Measurements from ENCODE around the gene BCL2L15.

The BCL2L15 gene

DNA sequence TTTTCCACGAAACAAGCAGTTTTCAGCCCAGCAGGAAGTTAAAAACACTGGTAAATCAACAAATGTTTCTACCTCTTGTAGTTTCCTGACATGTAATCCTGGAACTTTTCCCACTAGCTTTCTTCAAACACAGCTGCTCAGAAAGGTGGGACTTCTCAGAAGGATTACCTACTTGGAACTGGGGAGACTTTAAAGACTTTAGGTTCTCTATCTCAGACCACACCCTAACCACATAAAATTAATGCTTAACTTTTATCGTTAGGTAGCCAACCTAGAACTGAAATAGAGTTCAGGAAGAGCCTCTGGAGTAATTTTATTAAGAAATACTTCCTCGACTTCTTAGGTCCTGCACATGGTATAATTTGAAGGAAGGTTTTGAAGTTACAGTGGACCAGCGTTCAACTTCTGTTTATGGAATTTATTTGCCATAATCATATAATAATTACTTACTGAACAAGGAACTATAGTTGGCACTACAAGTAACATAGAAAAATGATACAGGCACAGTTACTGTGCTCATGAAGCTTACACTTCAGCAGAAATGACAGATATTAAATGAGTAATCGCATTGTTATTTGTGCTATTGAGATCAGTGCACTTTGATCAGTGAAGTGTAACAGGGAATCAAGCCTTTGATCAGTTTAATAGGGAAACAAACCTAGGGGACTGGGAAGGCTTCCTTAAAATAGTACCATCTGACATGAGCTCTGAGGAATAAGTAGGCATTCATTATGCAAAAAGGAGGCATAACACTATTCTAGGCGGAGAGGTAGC lies at the start of gene BCL2L15:
Gene BCL2L15 (minus strand): TSS at position 180 of the 774 bp plus-strand sequence. CDS start 206 bp downstream, outside the sequence.
- in situ Hi-C loops (cut with HindIII; ENCODE audit: low sequenced_read_pairs): loop anchor here (5.0 kb wide), 1 partner anchor 45 kb away; no protein-coding TSS in a partner anchor

DNA sequence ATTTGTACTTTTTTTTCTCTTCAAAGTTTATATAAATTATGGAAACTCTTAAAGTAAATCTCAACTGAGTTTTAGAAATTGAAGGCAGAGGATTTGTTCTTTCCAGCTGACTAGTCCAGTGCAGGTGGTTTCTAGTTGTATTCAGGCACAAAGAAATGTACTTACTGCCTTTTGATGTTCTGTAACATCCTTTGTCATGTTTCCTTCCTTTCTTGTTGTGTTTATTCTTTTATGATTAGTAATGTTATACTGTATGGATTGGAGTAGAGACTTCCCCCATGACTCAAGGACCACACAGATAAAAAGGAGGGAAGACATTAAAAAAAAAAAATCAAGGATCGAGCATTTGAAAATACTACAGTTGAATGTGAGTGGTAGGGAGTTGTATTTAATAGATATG lies 49.8 kb upstream of the BCL2L15 start:
- in situ Hi-C loops (cut with HindIII; ENCODE audit: low sequenced_read_pairs): no loop called here

DNA sequence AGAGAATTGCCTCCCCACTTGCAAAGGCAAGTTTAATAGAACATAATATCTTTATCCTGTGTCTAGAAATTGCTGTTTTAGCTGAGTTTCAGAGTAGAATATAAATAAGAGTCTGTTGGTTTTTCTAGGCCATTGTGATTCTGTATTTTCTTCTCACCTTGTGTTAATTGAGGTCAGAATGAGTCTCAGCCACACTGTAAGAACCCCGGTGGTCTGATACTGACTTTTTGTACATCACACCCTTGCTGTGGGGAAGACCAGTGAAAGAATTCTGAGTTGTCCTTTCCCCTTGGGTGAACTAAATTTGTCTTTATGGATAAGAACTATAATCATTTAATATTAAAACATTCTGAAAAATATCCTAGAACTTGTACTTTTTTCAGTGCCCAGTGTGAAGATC lies 48.6 kb upstream of the BCL2L15 start:
- in situ Hi-C loops (cut with HindIII; ENCODE audit: low sequenced_read_pairs): no loop called here

DNA sequence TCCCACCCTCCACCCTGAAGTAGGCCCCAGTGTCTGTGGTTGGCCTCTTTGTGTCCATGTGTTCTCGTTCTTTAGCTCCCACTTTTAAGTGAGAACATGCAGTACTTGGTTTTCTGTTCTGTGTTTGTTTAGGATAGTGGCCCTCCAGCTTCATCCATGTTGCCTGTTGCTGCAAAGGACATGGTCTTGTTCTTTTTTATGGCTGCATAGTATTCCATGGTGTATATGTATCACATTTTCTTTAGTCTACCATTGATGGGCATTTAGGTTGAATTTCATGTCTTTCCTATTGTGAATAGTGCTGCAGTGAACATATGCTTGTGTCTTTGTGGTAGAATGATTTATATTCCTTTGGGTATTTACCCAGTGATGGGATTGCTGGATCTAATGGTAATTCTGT lies 47.8 kb upstream of the BCL2L15 start:
- in situ Hi-C loops (cut with HindIII; ENCODE audit: low sequenced_read_pairs): no loop called here

DNA sequence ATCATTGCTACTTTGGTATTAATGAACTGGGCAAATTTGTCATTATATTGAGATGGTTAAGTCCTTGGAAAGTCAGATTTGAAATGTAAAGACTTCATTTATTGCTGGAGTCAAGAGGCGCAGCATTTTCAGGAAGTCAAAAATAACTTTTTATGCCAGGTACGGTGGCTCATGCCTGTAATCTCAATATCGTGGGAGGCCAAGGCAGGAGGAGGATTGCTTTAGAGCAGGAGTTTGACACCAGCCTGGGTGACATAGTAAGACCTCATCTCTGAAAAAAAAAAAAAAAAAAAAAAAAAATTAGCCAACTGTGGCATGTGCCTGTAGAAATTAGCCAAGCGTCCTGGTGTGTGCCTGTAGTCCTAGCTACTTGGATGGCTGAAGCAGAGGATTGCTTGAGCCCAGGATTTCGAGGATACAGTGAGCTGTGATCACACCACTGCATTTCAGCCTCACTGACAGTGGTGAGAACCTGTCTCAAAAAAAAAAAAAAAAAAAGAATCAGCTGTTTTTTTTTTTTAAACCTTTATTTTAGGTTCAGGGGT lies 47.2 kb upstream of the BCL2L15 start:
- in situ Hi-C loops (cut with HindIII; ENCODE audit: low sequenced_read_pairs): loop anchor here (5.0 kb wide), 1 partner anchor 47 kb away; the partner anchor contains the start of gene BCL2L15

DNA sequence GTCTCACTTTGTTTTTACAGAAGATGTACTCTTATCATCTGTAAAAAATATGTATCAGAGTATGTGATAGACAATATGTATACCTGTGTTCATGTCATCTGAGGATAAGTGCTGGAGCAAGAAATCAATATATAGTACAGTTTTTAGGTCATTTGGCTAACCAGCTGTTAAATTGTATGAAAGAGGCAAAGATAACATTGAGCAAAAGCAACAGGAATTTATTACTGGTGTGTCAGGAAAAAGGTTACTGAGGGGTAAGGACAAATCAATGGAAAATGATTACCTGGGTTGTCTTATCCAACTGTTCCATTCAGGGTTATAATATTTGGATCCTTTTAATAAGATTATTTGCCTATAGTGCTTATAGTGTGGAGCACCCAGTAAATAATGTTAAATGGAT lies 46.6 kb upstream of the BCL2L15 start:
- in situ Hi-C loops (cut with HindIII; ENCODE audit: low sequenced_read_pairs): loop anchor here (5.0 kb wide), 1 partner anchor 47 kb away; the partner anchor contains the start of gene BCL2L15

DNA sequence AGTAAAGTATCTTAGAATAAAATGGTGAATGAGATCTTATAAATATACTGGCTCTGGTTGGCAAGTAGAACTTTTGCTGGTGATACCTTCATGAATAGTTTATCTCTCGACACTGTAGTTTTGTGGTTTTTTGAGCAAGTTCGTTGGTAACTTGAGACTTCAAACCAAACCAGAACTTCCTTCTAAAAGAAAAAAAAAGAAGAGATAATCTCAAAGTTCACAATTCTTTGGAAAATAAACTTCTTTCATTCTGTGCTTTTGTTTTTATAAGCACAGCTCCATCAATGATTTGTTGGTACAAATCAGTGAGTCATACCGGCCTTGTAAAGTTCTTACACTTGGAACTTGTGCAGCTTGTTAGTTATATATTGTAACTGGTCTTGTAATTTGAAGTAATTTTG lies 44.1 kb upstream of the BCL2L15 start:
- in situ Hi-C loops (cut with HindIII; ENCODE audit: low sequenced_read_pairs): loop anchor here (5.0 kb wide), 1 partner anchor 44 kb away; the partner anchor contains the start of gene BCL2L15

DNA sequence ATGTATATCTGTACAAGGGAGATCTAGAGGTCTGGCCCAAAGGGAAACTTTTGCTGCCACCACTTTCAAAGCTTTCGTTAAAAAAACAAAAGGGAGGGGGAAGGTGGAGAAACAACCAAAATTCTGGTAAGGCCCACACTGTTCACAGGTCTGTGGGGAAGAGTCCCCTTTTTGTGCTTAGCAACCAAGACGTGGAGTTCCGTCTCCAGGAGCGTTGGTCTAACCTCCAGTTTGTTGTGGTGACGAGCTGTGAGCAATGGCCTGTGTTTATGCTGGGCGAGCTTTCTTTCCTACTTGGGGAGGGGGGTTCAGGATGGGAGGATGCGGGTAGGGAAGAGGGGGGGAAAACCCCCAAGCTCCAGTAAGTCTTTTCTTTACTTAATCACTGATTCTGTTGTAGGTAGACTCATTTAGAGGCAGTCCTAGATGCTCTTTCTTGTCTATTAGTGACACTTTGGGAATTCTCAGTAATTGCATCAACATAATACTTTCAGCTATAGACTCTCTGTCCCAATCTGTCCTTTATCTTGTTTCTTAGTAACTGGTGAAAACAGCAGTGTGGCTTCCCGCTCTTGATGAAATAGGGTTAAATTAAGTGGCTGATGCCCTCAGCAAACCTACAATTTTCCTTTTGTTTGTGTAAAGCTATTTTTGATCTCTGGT lies 43.2 kb upstream of the BCL2L15 start:
- in situ Hi-C loops (cut with HindIII; ENCODE audit: low sequenced_read_pairs): loop anchor here (5.0 kb wide), 1 partner anchor 43 kb away; the partner anchor contains the start of gene BCL2L15

DNA sequence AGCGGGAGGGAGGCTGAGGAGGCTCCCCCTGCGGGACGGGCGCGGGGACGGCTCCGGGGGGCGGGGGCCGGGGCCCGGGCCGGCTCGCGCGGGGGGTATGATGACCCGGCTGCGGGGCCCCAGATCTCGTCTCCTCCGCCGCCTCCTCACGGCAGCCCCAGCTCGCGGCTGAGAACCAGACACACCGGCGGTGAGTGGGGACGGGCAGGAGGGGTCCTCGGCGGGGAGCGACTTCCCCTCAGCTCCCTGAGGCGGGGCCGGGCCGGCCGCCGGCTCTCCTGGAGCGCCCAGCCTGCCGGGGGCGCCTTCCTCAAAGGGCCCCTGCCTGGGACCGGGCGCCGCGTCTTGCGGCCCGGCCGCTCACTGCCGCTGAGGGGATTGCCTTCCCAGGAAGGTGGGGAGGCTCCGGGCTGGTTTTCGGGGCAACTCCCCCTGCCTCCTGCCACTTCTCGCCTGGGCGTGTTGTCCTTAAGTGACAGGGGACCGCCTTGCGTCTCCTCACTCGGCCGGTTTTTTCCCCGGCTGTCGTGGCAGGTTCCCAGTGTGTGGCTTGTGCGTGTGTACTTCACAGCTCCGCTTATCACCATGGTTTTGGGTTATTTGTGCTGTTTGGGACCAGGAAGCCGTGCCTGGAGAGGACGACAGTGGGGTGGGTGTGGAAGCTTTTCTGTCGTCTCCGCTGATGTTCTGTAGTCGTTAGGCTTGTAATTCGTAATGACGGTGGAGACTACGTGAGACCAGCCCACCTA lies 42.5 kb upstream of the BCL2L15 start:
- in situ Hi-C loops (cut with HindIII; ENCODE audit: low sequenced_read_pairs): loop anchor here (5.0 kb wide), 1 partner anchor 43 kb away; the partner anchor contains the start of gene BCL2L15

DNA sequence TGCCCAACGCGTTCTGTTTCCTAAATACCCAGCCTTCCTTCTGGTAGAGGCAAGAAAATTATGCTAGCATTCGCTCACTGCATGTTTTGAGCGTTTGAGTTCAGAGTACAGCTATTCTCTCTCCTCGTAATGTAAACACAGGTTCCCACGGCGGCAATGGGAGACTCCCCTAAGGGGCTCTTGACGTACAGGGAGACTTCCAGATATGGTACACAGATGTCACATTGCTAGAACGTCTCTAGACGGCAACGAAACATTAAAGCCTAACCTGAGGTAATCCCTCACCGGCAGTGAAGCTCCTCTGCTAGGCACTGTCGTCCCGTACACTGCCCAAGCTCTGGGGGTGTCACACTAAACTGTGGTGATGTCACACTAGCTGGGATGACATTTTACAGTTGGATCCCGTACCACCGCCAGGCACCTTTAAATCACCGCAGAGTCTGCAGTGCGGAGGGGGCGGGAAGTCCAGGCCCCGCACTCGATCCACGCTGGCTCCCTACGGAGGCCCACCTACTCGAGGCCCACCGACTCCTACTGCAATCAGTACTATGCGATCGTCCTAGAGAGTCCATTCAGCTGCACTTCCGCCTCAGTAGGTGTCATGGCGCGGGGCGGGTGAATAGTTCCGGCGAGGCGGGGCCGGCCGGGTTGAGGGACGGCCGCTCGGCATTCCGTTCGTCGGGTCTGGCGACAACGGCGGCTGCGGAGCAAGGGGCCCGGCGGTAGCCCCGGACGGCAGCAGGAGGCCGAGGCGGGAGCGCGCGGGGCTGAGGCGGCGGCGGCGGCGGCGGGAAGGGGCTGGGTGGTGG lies 41.8 kb upstream of the BCL2L15 start, which contains the start of gene HIPK1:
Gene HIPK1 (plus strand): TSS at position 384 of the 809 bp plus-strand sequence.
- in situ Hi-C loops (cut with HindIII; ENCODE audit: low sequenced_read_pairs): no loop called here

DNA sequence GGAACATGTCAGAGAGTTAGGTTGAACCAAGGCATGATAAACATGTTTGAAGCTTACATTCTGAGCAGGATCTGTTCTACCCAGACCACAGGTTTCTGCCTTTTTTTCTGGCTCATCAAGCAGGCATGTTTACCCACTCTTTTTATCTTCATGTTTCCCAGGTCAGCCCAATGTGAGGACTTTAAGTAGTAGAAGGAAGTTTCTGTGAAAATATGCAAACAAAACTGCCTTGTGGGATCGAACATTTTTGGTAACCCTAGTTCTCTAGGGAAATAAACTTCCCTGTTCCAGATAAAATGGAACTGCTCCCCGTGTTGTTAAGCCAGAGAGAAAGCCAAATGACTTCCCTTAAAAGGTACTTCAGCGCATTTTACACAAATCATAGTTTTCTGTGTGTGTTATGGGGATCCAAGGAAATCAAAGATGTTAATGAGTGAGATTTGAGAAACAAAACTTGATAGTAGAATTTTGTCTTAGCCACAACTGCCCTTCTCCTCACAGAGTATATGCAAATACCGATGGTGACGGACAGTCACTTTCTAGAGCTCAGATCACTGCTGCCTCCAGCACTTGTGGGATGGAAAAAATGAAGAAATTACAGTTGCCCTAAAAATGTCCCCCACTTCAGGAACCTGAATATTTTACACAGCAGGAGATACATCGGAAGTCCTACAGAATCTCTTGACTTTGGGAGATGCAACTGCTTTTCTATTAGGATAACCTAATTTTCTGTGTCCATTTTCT lies 41.0 kb upstream of the BCL2L15 start:
- in situ Hi-C loops (cut with HindIII; ENCODE audit: low sequenced_read_pairs): no loop called here

DNA sequence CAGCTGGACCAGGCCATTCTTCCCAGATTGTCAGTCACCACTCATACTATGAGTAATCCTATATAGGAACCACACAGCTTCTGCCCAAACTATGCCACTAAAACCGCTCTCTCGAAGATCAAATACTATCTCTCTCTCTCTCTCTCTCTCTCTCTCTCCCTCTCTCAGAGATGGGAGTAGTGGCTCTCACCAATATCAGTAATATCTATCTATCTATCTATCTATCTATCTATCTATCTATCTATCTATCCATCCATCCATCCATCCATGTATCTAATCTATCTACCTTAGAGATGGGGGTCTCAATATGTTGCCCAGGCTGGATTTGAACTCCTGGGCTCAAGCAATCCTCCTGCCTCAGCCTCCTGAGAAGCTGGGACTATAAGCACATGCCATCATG lies 37.1 kb upstream of the BCL2L15 start:
- in situ Hi-C loops (cut with HindIII; ENCODE audit: low sequenced_read_pairs): loop anchor here (25.0 kb wide), 1 partner anchor 88 kb away; no protein-coding TSS in a partner anchor

DNA sequence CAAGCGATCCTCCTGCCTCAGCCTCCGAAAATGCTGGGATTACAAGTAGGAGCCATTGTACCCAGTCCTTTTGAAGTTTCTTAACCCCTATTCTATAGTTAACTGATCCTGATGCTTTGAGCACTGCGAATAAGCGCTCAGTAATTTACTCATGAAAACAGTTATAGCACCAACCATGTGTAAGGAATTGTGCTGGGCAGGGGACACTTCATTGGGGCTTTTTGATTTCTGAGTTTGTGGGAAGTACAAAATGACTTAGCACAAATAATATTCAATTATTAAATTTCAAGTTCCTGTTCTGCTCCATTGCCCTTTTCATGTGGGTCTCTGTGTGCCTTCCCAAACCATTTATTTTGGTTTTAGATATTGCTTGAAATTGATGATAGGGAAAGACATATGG lies 35.6 kb upstream of the BCL2L15 start:
- in situ Hi-C loops (cut with HindIII; ENCODE audit: low sequenced_read_pairs): loop anchor here (25.0 kb wide), 1 partner anchor 89 kb away; no protein-coding TSS in a partner anchor

DNA sequence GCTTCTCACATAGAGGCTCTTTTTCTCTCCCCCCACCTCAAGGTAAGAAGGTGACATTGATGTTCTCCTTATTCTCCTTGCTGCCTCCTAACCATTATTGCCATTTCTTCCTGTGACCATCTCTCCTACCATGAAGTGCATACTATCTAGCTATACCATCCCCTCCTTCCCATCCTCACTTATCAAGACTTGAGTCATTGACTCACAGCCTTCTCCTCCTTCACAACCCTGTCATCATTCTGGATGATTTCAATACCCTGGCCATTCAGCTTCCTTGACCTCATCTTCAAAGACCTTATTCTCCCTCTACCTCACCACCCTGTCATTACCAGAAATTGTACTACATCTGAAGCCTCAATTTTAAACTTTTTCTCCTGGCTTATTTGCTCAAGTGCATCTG lies 30.9 kb upstream of the BCL2L15 start:
- in situ Hi-C loops (cut with HindIII; ENCODE audit: low sequenced_read_pairs): loop anchor here (25.0 kb wide), 1 partner anchor 94 kb away; no protein-coding TSS in a partner anchor

DNA sequence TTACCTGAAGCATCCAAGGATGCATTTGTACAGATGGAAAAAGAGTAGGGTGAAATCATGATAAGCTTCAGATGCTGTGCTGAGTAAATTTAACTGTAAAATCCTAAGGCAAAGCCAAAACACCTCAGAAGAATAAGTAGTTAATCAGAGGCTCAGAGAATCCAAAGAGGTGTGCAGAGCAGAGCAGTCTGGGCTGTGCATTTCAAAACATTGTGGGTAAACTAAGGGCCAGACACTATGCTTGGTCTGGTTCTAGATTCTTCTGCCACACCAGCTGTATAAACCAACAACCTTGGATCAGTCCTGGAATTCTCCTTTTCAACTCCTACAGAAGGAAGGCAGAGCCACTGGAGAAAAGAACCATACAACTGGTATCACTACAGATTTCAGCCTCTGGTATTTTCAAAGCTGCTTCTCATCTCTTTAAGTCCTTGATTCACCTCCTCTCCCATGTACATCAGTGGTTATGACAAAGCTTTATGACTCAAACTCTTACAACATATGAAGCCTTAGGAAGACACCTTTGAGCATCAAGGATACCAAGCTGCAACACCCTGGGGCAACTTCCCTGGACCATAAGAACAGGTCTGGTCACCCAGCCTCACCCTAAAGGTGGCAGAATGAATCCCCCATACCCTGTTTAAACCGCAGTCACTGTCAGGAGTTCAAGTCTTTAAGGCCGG lies 30.2 kb upstream of the BCL2L15 start:
- in situ Hi-C loops (cut with HindIII; ENCODE audit: low sequenced_read_pairs): loop anchor here (25.0 kb wide), 1 partner anchor 95 kb away; no protein-coding TSS in a partner anchor

DNA sequence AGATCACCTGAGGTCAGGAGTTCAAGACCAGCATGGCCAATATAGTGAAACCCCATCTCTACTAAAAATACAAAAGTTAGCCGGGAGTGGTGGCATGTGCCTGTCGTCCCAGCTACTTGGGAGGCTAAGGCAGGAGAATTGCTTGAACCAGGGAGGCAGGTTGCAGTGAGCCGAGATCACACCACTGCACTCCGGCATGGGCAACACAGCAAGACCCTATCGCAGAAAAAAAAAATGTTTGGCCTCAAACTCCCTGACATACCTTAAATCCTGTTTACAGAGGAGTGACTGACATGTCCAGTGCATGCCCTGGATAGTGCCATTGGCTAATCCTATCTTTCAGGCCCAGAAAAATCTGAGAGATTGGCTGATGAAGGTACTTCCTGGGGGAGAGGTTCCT lies 29.6 kb upstream of the BCL2L15 start:
- in situ Hi-C loops (cut with HindIII; ENCODE audit: low sequenced_read_pairs): loop anchor here (25.0 kb wide), 1 partner anchor 95 kb away; no protein-coding TSS in a partner anchor

DNA sequence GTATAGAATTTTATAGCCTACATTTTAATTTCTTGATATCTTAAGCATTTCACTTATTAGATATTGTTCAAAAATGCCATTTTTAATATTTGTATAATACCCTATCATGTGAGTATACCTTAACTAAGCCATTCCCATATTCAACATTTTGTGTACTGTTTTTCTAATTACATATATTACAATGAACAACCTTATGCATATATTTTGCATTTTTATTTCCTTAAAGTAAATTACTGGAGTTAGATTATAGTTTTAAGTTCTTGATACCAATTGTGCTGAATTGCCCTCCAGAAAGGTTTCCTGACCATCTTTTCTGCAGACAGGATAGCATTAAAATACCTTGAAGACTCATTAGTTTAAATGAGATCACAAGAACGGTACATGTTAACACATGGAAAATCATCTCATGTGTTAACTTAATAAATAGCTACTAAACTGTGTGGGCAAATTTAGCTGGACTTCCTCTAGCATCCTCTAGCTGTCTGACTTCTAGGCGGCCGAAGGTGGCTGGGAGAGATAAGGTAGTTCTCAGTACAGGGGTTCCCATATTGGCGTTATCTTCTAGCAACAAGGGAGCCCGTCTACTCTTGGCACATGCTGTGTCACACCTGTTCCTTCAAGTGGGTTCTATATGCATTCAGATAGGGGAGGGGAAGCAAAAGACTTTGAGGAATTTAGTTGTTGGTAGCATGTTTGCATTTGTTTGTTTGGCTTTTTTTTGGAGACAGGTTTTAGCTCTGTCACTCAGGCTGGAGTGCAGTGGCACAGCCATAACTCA lies 26.7 kb upstream of the BCL2L15 start:
- in situ Hi-C loops (cut with HindIII; ENCODE audit: low sequenced_read_pairs): loop anchor here (25.0 kb wide), 1 partner anchor 98 kb away; no protein-coding TSS in a partner anchor

Measured in DLD1 (cell line).